GM12873 (cell line): ENCODE results near the gene GSTCD.

ENCODE experiments used
- TF ChIP-seq, protein P1 (sequence below): IDR thresholded peaks from 2 replicates; pipeline ENCODE4 v1.5.1; 2012; ENCODE audit warnings: low read depth, mild to moderate bottlenecking, moderate library complexity, low read length, control low read depth; ENCODE audit not compliant: insufficient read depth; ENCODE audit errors: missing control alignments

The GSTCD gene

DNA sequence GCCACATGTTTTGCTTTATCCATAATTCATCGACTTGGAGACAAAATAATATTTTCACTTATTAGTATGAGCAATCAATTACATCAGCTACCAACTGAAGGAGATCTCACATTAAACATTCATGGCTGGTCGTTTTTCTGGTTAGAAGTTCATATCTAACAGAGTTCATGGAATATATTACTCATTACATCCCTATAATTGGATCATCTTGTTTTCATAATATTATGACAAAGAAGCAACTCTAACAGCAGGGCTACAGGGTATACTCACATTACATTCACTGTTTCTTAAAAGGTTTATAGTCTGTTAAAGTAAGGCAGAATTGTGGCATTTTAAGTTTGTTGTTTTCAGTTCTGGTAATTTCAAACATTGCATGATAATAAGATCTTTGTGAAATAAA, 33.0 kb downstream of the GSTCD start:
- TF ChIP-seq, protein P1, sequence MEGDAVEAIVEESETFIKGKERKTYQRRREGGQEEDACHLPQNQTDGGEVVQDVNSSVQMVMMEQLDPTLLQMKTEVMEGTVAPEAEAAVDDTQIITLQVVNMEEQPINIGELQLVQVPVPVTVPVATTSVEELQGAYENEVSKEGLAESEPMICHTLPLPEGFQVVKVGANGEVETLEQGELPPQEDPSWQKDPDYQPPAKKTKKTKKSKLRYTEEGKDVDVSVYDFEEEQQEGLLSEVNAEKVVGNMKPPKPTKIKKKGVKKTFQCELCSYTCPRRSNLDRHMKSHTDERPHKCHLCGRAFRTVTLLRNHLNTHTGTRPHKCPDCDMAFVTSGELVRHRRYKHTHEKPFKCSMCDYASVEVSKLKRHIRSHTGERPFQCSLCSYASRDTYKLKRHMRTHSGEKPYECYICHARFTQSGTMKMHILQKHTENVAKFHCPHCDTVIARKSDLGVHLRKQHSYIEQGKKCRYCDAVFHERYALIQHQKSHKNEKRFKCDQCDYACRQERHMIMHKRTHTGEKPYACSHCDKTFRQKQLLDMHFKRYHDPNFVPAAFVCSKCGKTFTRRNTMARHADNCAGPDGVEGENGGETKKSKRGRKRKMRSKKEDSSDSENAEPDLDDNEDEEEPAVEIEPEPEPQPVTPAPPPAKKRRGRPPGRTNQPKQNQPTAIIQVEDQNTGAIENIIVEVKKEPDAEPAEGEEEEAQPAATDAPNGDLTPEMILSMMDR = no peak

DNA sequence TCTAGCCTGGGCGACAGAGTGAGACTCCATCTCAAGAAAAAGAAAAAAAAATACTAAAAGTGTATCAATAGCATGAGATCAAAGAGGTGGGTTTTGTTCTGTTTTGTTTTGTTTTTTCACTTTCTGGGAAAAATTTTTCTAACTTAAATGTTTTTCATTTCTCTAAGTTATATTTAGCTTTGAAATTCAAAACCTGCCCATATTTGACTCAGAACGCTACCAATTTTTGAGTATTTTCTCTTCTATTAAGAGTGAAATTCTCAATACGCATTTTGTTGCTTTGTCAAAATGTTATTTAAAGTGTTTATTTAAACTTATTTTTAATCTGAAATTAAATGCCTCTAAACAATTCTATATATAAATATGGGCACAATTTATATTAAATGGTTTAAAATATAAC, 39.6 kb downstream of the GSTCD start:
- TF ChIP-seq, protein P1 = no peak

DNA sequence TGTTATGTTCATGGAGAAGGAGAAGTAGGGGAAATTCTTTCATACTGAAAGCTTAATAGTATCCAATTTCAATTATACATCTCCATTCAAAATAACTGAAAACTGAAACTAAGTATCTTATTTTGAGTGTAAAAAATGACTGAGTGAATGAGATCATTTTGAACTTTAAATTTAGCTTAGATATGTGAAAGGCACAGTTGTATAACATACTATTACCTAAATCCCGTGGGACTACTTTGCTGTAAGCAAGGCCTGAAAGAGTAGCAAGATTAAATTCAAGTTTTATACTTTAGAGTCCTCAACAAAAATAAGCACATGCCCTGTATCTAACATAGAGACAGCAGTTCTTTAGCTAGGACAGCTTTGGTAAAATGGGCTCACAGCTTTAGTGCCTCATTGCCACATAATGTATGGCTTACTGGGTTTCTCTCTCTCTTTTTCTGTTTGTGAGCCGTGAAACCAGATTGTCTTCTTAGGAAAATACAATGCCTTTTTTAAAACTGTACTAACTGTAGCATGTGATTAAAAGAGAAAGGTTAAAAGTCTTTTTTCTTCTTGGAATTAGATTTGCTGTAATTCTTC, 43.2 kb downstream of the GSTCD start:
- TF ChIP-seq, protein P1 = no peak

DNA sequence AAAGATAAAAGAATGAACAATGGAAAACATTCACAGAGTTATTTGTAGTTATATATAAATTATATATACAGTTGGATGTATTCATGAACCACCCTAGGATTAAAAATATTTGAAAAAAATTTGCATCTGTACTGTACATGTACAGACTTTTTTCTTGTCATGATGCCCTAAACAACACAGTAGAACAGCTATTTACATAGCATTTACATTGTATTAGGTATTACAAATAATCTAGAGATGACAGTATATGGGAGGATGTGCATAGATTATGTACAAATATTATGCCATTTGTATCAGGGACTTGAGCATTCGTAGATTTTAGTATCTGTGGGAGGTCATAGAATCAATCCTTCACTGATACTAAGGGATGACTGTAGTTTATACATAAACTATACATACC, 44.8 kb downstream of the GSTCD start:
- TF ChIP-seq, protein P1 = no peak

DNA sequence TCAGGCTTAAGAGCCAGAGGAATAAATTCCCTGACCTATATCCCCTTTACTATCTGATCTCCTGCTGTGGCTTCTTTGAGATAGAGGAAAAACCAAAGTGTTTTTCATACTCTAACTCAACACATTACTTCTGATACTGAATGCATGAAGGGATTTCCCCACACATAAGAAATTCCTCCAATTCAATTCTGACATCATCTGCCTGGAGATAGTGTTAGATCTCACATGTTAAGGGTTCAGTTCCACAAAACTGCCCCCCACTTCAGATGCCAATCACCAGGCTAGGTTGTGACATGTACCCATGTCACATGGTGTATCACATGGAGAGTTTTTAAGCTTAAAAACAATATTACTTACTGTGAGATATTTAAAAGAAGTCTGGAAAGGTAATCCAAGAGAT, 46.8 kb downstream of the GSTCD start:
- TF ChIP-seq, protein P1 = no peak

DNA sequence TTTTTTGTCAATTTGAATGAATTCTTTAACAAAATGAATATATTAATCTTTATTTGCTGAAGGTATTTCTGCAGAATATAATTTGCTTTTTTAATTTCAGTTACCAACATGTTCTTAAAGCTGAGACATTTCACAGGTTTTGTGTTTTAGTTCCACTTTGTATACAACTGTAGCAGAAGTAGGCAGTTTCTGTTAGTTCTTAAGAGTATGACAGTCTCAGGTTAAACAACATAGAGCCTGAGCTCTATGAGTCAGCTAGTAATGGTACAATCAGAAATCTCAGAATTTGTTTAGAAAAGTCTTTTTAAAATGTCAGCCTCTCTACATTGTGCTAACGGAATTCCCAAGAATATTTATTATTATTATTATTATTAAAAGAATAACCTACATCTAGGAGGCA, 50.4 kb downstream of the GSTCD start:
- TF ChIP-seq, protein P1 = no peak

DNA sequence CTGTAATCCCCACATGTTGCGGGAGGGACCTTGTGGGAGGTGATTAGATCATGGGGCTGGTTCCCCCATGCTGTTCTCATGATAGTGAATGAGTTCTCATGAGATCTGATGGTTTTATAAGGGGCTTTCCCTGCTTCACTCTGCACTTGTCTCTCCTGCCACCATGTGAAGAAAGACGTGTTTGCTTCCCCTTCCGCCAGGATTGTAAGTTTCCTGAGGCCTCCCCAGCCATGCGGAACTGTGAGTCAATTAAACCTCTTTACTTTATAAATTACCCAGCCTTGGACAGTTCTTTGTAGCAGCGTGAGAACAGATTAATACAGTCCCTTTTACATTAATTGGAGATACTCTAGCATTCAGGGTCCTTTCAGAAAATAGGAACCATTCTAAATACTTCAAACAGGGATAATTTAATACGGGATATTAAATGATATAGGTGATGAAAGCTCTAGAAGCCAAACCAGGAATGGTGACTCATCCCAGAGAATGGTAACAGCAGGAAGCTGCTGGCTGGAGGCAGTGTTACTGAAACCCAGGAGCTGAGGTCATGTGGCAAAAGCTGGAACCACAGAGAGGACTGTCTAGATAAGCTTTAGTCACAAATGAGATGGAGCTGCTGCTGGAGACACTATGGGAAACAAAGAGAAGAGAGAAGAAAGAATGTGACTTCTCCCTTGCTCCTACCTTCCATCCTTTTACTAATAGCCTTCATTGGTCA, 57.3 kb downstream of the GSTCD start:
- TF ChIP-seq, protein P1 = no peak
